ENCODE data around the gene TCF21.
"Not testable (repeated sequence)": the region's sequence is repeated elsewhere in the genome, so short reads cannot be mapped to it uniquely, and the experiment has no call there.

The TCF21 gene

DNA sequence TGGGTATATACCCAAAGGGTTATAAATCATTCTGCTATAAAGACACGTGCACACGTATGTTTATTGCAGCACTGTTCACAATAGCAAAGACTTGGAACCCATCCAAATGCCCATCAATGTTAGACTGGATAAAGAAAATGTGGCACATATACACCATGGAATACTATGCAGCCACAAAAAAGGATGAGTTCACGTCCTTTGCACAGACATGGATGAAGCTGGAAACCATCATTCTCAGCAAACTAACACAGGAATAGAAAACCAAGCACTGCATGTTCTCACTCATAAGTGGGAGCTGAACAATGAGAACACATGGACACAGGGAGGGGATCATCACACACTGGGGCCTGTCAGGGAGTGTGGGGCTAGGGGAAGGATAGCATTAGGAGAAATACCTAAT lies 47.4 kb downstream of the TCF21 start:
- not testable (repeated sequence) for DNase-seq

DNA sequence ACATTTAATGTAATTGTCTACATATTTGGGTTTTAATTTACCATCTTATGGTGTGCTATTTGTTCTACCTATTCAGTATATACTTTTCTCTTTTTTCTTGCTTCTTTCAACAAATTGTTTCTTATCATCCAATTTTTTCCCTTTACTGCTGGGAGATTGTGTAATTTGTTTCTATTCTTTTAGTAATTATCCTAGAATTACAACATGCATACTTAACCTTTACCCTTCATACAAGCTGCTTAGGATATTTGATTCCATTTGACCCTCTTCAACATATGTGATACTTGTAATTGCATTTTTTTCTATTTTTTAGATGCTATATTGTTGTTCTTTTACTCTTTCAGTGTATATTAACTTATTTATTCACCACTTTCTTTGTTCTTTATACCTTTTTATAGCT lies 49.0 kb downstream of the TCF21 start:
- no peak for DNase-seq

DNA sequence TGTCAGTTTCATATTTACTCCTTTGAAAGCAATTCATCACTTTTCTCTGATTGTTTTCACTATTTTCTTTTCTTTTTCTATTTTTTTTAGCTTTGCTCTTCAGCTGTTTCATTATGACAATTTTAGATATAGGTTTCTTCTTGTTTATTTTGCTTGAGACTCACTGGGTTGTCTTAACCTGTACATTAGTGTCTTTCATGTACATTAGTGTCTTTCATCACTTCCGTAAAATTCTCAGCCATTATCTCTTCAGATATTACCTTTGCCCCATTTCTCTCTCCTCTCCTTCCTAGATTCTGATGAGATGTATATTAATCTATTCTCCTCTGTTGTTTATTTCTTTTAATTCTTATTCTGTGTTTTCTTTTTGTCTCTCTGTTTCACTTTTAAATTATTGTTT lies 49.6 kb downstream of the TCF21 start:
- DNase-seq, result no peak

DNA sequence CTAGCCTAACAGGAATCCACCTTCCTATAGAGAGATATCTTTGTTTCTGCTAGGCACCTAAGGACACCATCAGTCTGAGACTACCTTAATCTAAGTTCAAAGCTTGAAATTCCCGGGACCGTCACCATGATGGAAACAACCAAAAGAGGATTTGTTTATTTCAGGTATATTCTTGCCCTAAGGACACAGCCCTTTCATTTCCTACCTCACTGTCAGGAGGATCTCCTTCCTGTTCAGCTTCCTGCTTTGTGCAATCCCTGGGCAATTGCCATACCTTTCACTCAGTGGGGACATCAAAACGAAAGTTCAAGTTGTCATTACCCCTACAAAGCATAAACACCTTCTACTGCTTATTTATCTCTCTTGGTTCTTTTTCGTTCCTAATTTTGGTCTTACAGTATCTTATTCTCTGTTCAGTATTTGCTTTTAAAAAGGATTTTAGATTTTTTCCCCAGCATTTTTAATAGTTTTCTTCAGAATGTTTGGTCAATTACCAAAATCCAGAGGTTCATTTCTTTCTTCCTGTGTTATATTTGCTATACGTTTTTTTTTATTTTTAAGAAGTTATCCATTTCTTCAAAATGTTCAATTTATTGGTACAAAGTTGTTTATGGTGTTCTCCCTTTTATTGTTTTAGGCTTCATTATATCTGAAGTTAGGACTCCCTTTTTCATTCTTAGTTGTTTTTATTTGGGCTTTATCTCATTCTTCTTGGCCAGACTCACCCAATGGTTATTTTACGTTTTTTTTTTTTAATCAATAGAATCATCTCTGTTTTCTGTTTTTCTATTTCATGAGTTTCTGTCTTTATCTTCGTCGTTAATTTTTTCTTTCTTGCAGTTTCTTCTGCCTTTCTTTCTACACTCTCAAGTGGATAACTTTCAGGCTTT lies 51.1 kb downstream of the TCF21 start:
- no peak for DNase-seq
